Thoracic aorta (tissue), 2 donors: ENCODE results near the gene TAGAP. TPM values are rescaled to one million over a fixed set of nuclear protein-coding genes. Genes with fewer than 3 reads are reported as not detected.

Source experiments
- ATAC-seq: fragments of 150-250 bp; one replicate; pipeline ENCODE4 v1.8.0; 2017; ENCODE audit warnings: low read depth; ENCODE audit not compliant: insufficient number of reproducible peaks, low FRiP score
- DNase-seq: peaks from one replicate; pipeline ENCODE4 v3.0.0-alpha.2; 2020; ENCODE audit warnings: low spot score
- H3K27ac ChIP-seq, 2 donors: fragments of 200-600 bp; sonication (generic); 1 replicate in 1 of 2; 2 replicates in 1 of 2; pipeline ENCODE4 v1.5.1; 2016; ENCODE audit warnings: mild to moderate bottlenecking in 2 of 2, moderate library complexity in 2 of 2
- H3K27me3 ChIP-seq: fragments of 200-600 bp; sonication (generic); replicated peaks from 2 replicates; pipeline ENCODE4 v1.6.0; 2016; ENCODE audit warnings: mild to moderate bottlenecking; ENCODE audit not compliant: insufficient read depth
- H3K36me3 ChIP-seq: fragments of 200-600 bp; sonication (generic); one replicate; pipeline ENCODE4 v1.5.1; 2016
- H3K4me1 ChIP-seq, 2 donors: fragments of 200-600 bp; sonication (generic); 1 replicate in 1 of 2; 2 replicates in 1 of 2; pipeline versions ENCODE4 v1.5.1 to v1.6.0; 2016; ENCODE audit warnings: low read depth in 2 of 2, mild to moderate bottlenecking in 1 of 2; ENCODE audit not compliant: control insufficient read depth in 1 of 2
- H3K4me3 ChIP-seq: fragments of 200-600 bp; sonication (generic); 2 replicates; pipeline ENCODE4 v1.5.1; 2016; ENCODE audit warnings: mild to moderate bottlenecking
- H3K9me3 ChIP-seq: fragments of 200-600 bp; sonication (generic); 2 replicates; pipeline ENCODE4 v1.5.1; 2016
- CTCF ChIP-seq: fragments of 200-600 bp; sonication (generic); IDR thresholded peaks from one replicate; pipeline ENCODE4 v1.5.1; 2019; ENCODE audit warnings: antibody characterized with exemption
- total RNA-seq, 2 donors: library from RNA; depleted of rRNA; stranded (reverse); fragments of >200 nt; gene quantifications; one replicate each; pipeline versions ENCODE4 v1.1.0 to v1.2.3, GENCODE V29; 2016

The TAGAP gene
- total RNA-seq, 2 donors from 2014 or later = 3.2 to 6.2 TPM

- no peaks in the 10 kb centered on the region for H3K27me3 ChIP-seq
- H3K36me3 ChIP-seq = no peaks in the 10 kb centered on the region
- no peak overlapping the region for H3K27ac ChIP-seq
- ATAC-seq = no peak
- no peak for DNase-seq
- no peak for TF ChIP-seq CTCF
- H3K4me1 ChIP-seq = no peaks in the 10 kb centered on the region
- H3K9me3 ChIP-seq = no peaks in the 10 kb centered on the region
- H3K4me3 ChIP-seq = no peak overlapping the region
These were observed 45.1 kb upstream of the TAGAP start for GRCh38 chr6:159089909-159090308.

- Histone ChIP-seq H3K27ac (no peak overlapping the region), H3K27me3 (no peaks in the 10 kb centered on the region), H3K9me3 (no peaks in the 10 kb centered on the region), H3K4me1 (no peaks in the 10 kb centered on the region), H3K36me3 (no peaks in the 10 kb centered on the region), H3K4me3 (no peak overlapping the region)
- DNase-seq = no peak
- TF ChIP-seq CTCF = no peak
- ATAC-seq = no peak
These were observed 44.7 kb upstream of the TAGAP start for GRCh38 chr6:159089443-159089842.

- Histone ChIP-seq H3K4me1 (no peaks in the 10 kb centered on the region), H3K36me3 (no peaks in the 10 kb centered on the region), H3K27me3 (no peaks in the 10 kb centered on the region), H3K4me3 (no peak overlapping the region), H3K9me3 (no peaks in the 10 kb centered on the region), H3K27ac (no peak overlapping the region)
- DNase-seq (no peak), ATAC-seq (no peak)
- TF ChIP-seq CTCF = no peak
These were observed 41.3 kb upstream of the TAGAP start for GRCh38 chr6:159086033-159086618.

- H3K27ac ChIP-seq = no peak overlapping the region
- no peaks in the 10 kb centered on the region for H3K27me3 ChIP-seq
- no peak overlapping the region for H3K4me3 ChIP-seq
- DNase-seq (no peak), ATAC-seq (no peak)
- H3K36me3 ChIP-seq = no peaks in the 10 kb centered on the region
- H3K9me3 ChIP-seq = no peaks in the 10 kb centered on the region
- TF ChIP-seq CTCF = no peak
- H3K4me1 ChIP-seq = no peaks in the 10 kb centered on the region
These were observed 40.7 kb upstream of the TAGAP start for GRCh38 chr6:159085396-159085895.

- Histone ChIP-seq H3K9me3 (no peaks in the 10 kb centered on the region), H3K4me1 (no peaks in the 10 kb centered on the region), H3K36me3 (no peaks in the 10 kb centered on the region), H3K4me3 (no peak overlapping the region), H3K27me3 (no peaks in the 10 kb centered on the region), H3K27ac (no peak overlapping the region)
- DNase-seq (no peak), ATAC-seq (no peak)
- no peak for TF ChIP-seq CTCF
These were observed 39.8 kb upstream of the TAGAP start for GRCh38 chr6:159084493-159085091.
